ENCODE measurements around the gene MARVELD1. TPM values are rescaled to one million over a fixed set of nuclear protein-coding genes. Genes with fewer than 3 reads are reported as not detected.

MARVELD1 gene
- total and polyA plus RNA-seq, 2 of the 4 experiments (the other 2 are of a cell fraction), result 12.0 to 68.1 TPM

DNA sequence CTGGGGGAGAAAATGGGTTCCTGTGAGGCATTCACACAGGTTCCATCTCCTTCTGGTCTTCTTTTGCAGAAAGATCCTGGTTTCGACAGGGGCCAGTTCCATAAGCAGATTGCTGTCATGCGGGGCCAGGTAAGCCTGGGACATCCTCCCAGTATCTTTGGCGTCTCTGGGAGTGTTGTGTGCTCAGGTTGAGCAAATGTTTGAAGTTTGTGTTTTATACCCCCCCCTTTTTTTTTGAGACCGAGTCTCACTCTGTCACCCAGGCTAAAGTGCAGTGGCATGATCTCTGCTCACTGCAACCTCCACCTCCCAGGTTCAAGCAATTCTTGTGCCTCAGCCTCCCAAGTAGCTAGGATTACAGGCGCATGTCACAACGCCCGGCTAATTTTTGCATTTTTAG lies 46.5 kb upstream of the MARVELD1 start:
- no peak overlapping the region for H3K4me2 ChIP-seq (ENCODE audit: low read depth, low read length)
- H3K27me3 ChIP-seq (ENCODE audit: control insufficient read depth, insufficient read depth, low read length), result no peaks in the 10 kb centered on the region
- no peak overlapping the region for H4K91ac ChIP-seq (ENCODE audit: insufficient read depth, low read depth, low read length)
- no peak overlapping the region for H3K14ac ChIP-seq (replicated peaks; ENCODE audit: low read depth, low read length)
- no peak overlapping the region for H3K4me3 ChIP-seq (ENCODE audit: insufficient read depth, low read depth, low read length)
- H3K36me3 ChIP-seq (ENCODE audit: control insufficient read depth, insufficient read depth, low read length), result peaks cover 50% of the 10 kb centered on the region
- no peak overlapping the region for H2BK15ac ChIP-seq (ENCODE audit: low read depth, low read length)
- H2AK5ac ChIP-seq (ENCODE audit: low read depth, low read length), result no peak overlapping the region
- TF ChIP-seq MAFK (IDR thresholded peaks at IDR 0.05; ENCODE audit: low read depth, low read length) (no peak), POLR2A (IDR thresholded peaks at IDR 0.05; ENCODE audit: low read depth, low read length) (no peak), MXI1 (IDR thresholded peaks at IDR 0.05; ENCODE audit: borderline replicate concordance, low read depth, low read length) (no peak), CHD1 (IDR thresholded peaks at IDR 0.05; ENCODE audit: low read depth, low read length) (no peak)
- H3K23ac ChIP-seq (ENCODE audit: low read depth, low read length), result no peak overlapping the region
- no peak overlapping the region for H2AK9ac ChIP-seq (replicated peaks; ENCODE audit: low read depth, low read length, poor library complexity)
- no peak for DNase-seq
- no peak overlapping the region for H3K9ac ChIP-seq (ENCODE audit: low read depth, low read length)
- no peak overlapping the region for H2BK20ac ChIP-seq (ENCODE audit: low read depth, low read length)
- no TSS peak for BruUV-seq (replicated peaks)
- dilution Hi-C loops (cut with HindIII; ENCODE audit: low sequenced_read_pairs, unreplicated experiment) (no loop called here), intact Hi-C loops (cut with micrococcal nuclease) (no loop called here), in situ Hi-C loops (cut with MboI; ENCODE audit: low sequenced_read_pairs) (no loop called here)
- H3K27ac ChIP-seq (ENCODE audit: insufficient read depth, low read length), result no peak overlapping the region
- WGBS, 2 experiments (ENCODE audit: extremely low coverage in 2 of 2, insufficient read length in 1 of 2), result 97% methylated on average over 3 of the region's 7 CpGs; no CpG with 5 or more reads in 1 of the 2 experiments
- no peak overlapping the region for H2BK5ac ChIP-seq (ENCODE audit: low read depth, low read length, poor library complexity, severe bottlenecking)
- H3K4ac ChIP-seq (ENCODE audit: low read depth, low read length), result no peak overlapping the region
- no peak overlapping the region for H3K56ac ChIP-seq (ENCODE audit: extremely low read depth, insufficient read depth, low read length)
- H4K20me1 ChIP-seq (ENCODE audit: insufficient read depth, low read length), result no peaks in the 10 kb centered on the region
- no peaks in the 10 kb centered on the region for H3K9me3 ChIP-seq (ENCODE audit: control insufficient read depth, insufficient read depth, low read length)
- no peaks in the 10 kb centered on the region for H3K9me1 ChIP-seq (ENCODE audit: insufficient read depth, low read length)
- H3K79me1 ChIP-seq (ENCODE audit: low read depth in 1 of 2, low read length in 2 of 2), result peaks cover 8 to 16% of the 10 kb centered on the region in 2 experiments
- POLR2A ChIA-PET (ENCODE audit: unreplicated experiment), result no interaction called here
- no peak overlapping the region for H4K5ac ChIP-seq (ENCODE audit: low read depth, low read length)
- H4K8ac ChIP-seq (ENCODE audit: low read depth in 2 of 2, low read length in 2 of 2), result no peak overlapping the region
- CTCF ChIA-PET, result no interaction called here
- H2AFZ ChIP-seq (replicated peaks; ENCODE audit: low read length, poor library complexity), result no peak overlapping the region
- no peaks in the 10 kb centered on the region for H3K4me1 ChIP-seq (ENCODE audit: control insufficient read depth, insufficient read depth, low read length)
- H3K18ac ChIP-seq (ENCODE audit: low read depth, low read length), result no peak overlapping the region
- ATAC-seq (ENCODE audit: low read depth), result no peak
- H2BK120ac ChIP-seq (ENCODE audit: low read depth, low read length), result no peak overlapping the region

Data from IMR-90 (cell line).